ENCODE results near the gene SELENOO. TPM values are rescaled to one million over a fixed set of nuclear protein-coding genes. Genes with fewer than 3 reads are reported as not detected.

Gene SELENOO
- total RNA-seq, 1 donor from 2014 or later: 24.7 TPM

GRCh38 chr22:50251477-50252081, 50.8 kb downstream of the SELENOO start:
- no peaks in the 10 kb centered on the region for H3K27me3 Mint-ChIP-seq
- peak overlapping the region; percentile 45 for H3K4me3 Mint-ChIP-seq (ENCODE audit: low read depth)
- peaks cover 5% of the 10 kb centered on the region for H3K4me1 Mint-ChIP-seq (ENCODE audit: low read depth)
- H3K36me3 Mint-ChIP-seq (ENCODE audit: insufficient read depth): peaks cover 1% of the 10 kb centered on the region
- H3K9me3 Mint-ChIP-seq (ENCODE audit: low read depth): no peaks in the 10 kb centered on the region
- no peak for DNase-seq (ENCODE audit: low spot score, unreplicated experiment)
- TF ChIP-seq CTCF (IDR thresholded peaks at IDR 0.05; ENCODE audit: unreplicated experiment): no peak
- H3K27ac Mint-ChIP-seq: peak overlapping the region; percentile 24

- Mint-ChIP-seq H3K27me3 (no peaks in the 10 kb centered on the region), H3K9me3 (ENCODE audit: low read depth) (no peaks in the 10 kb centered on the region), H3K36me3 (ENCODE audit: insufficient read depth) (peaks cover 1% of the 10 kb centered on the region), H3K27ac (no peak overlapping the region), H3K4me1 (ENCODE audit: low read depth) (peaks cover 5% of the 10 kb centered on the region), H3K4me3 (ENCODE audit: low read depth) (no peak overlapping the region)
- peak; percentile 64 for TF ChIP-seq CTCF (IDR thresholded peaks at IDR 0.05; ENCODE audit: unreplicated experiment)
- DNase-seq (ENCODE audit: low spot score, unreplicated experiment): no peak
Observed at GRCh38 chr22:50252082-50253045, 51.6 kb downstream of the SELENOO start.

- no peak for TF ChIP-seq CTCF (IDR thresholded peaks at IDR 0.05; ENCODE audit: unreplicated experiment)
- Mint-ChIP-seq H3K27me3 (no peaks in the 10 kb centered on the region), H3K4me1 (ENCODE audit: low read depth) (peaks cover 3% of the 10 kb centered on the region), H3K27ac (no peak overlapping the region), H3K9me3 (ENCODE audit: low read depth) (no peaks in the 10 kb centered on the region), H3K36me3 (ENCODE audit: insufficient read depth) (no peaks in the 10 kb centered on the region), H3K4me3 (ENCODE audit: low read depth) (no peak overlapping the region)
- DNase-seq (ENCODE audit: low spot score, unreplicated experiment): no peak
Observed at GRCh38 chr22:50253046-50253915, 52.5 kb downstream of the SELENOO start.

GRCh38 chr22:50253941-50254340, 53.1 kb downstream of the SELENOO start:
- H3K36me3 Mint-ChIP-seq (ENCODE audit: insufficient read depth): no peaks in the 10 kb centered on the region
- no peaks in the 10 kb centered on the region for H3K9me3 Mint-ChIP-seq (ENCODE audit: low read depth)
- H3K4me1 Mint-ChIP-seq (ENCODE audit: low read depth): peaks cover 3% of the 10 kb centered on the region
- DNase-seq (ENCODE audit: low spot score, unreplicated experiment): no peak
- H3K27ac Mint-ChIP-seq: no peak overlapping the region
- no peak overlapping the region for H3K4me3 Mint-ChIP-seq (ENCODE audit: low read depth)
- no peaks in the 10 kb centered on the region for H3K27me3 Mint-ChIP-seq
- no peak for TF ChIP-seq CTCF (IDR thresholded peaks at IDR 0.05; ENCODE audit: unreplicated experiment)

GRCh38 chr22:50255099-50255498, 54.3 kb downstream of the SELENOO start:
- Mint-ChIP-seq H3K4me3 (ENCODE audit: low read depth) (no peak overlapping the region), H3K4me1 (ENCODE audit: low read depth) (peaks cover 3% of the 10 kb centered on the region), H3K9me3 (ENCODE audit: low read depth) (no peaks in the 10 kb centered on the region), H3K36me3 (ENCODE audit: insufficient read depth) (no peaks in the 10 kb centered on the region), H3K27ac (no peak overlapping the region), H3K27me3 (no peaks in the 10 kb centered on the region)
- no peak for TF ChIP-seq CTCF (IDR thresholded peaks at IDR 0.05; ENCODE audit: unreplicated experiment)
- DNase-seq (ENCODE audit: low spot score, unreplicated experiment): no peak

Measured in progenitor cell of endocrine pancreas (in vitro differentiated cells).